HUES48 (cell line): Measurements from ENCODE around the gene EIF2B2.

Experiments
- H3K27ac ChIP-seq: one replicate; pipeline ENCODE4 v1.7.0; 2013; ENCODE audit warnings: low read depth, low read length, inconsistent platforms
- H3K27me3 ChIP-seq: 2 replicates; pipeline ENCODE4 v1.6.1; 2013; ENCODE audit warnings: mild to moderate bottlenecking, low read length; ENCODE audit not compliant: control insufficient read depth, insufficient read depth
- H3K36me3 ChIP-seq: 2 replicates; pipeline ENCODE4 v1.6.1; 2013; ENCODE audit warnings: low read length; ENCODE audit not compliant: control insufficient read depth, insufficient read depth
- H3K4me1 ChIP-seq: 2 replicates; pipeline ENCODE4 v1.6.1; 2013; ENCODE audit warnings: mild to moderate bottlenecking, low read length; ENCODE audit not compliant: control insufficient read depth, insufficient read depth
- H3K4me3 ChIP-seq: 2 replicates; pipeline ENCODE4 v1.5.1; 2013; ENCODE audit warnings: mild to moderate bottlenecking, low read depth, low read length
- H3K9ac ChIP-seq: 2 replicates; pipeline ENCODE4 v1.6.1; 2013; ENCODE audit warnings: mild to moderate bottlenecking, low read depth, low read length, moderate library complexity
- H3K9me3 ChIP-seq: 2 replicates; pipeline ENCODE4 v1.6.1; 2013; ENCODE audit warnings: low read length; ENCODE audit not compliant: control insufficient read depth, insufficient read depth

Gene EIF2B2

DNA sequence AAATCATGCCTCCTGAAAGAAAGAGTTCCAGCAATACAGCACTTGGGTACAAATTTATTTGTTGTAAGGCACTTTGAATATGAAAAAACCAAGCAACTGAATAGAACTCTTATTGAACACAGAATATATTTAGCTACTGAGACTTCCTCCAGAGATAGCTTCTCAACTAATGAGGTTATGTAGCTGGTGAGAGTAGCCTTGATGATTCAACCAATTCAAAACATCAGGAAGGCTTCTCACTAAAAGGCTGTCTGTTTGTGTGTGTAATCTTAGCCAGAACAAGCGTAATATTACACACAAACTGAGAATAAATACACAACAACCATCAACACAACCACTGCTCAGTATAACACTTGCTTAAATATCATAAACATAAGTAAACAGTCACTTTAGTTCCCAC lies 20.4 kb downstream of the EIF2B2 start:
- Histone ChIP-seq H3K9ac (no peak overlapping the region), H3K9me3 (no peaks in the 10 kb centered on the region), H3K4me3 (no peak overlapping the region), H3K27ac (no peak overlapping the region), H3K36me3 (peaks cover 21% of the 10 kb centered on the region), H3K27me3 (no peaks in the 10 kb centered on the region), H3K4me1 (no peaks in the 10 kb centered on the region)

DNA sequence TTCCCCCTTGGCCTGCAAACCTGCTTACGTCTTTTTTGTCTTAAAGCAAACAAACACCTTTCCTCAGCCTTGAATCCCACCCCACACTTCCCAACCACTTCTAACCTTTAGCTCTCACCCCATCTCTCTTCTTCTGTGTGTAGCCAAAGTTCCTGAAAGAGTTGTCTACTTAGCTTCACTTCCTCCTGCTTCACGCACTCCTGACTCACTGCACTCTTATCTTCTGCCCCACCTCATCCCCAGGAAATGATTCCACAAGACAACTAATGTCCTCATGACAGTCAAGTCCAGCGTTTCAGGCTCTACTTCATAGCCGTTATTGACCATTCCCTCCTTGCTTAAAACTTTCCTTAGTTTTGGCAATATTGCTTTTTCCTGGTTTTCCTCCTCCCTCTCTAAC lies 22.4 kb downstream of the EIF2B2 start:
- Histone ChIP-seq H3K9ac (no peak overlapping the region), H3K27me3 (no peaks in the 10 kb centered on the region), H3K4me1 (no peaks in the 10 kb centered on the region), H3K4me3 (no peak overlapping the region), H3K9me3 (no peaks in the 10 kb centered on the region), H3K27ac (no peak overlapping the region), H3K36me3 (peaks cover 16% of the 10 kb centered on the region; the same call in 1 of the 2 replicates)

DNA sequence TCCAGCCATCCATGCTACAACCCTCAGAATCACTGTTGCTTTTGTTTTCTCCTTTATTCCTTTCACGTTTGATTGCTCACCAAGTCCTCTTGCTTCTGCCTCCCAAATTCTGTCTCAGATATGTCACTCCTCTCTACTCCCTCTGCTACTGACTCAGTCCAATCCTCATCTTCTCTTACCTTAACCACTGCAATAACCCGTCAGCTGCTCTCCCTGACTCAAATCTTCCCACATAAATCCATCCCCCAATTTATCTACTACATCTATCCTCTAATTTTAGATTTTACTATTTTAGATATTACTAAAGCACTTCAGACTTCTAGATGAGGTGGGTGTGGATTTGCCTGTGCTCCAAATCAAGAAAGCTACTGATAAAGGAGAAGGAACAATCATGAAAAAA lies 23.2 kb downstream of the EIF2B2 start:
- H3K9ac ChIP-seq: no peak overlapping the region
- peaks cover 16% of the 10 kb centered on the region for H3K36me3 ChIP-seq
- H3K27me3 ChIP-seq: no peaks in the 10 kb centered on the region
- H3K27ac ChIP-seq: no peak overlapping the region
- no peaks in the 10 kb centered on the region for H3K9me3 ChIP-seq
- H3K4me3 ChIP-seq: no peak overlapping the region
- no peaks in the 10 kb centered on the region for H3K4me1 ChIP-seq

DNA sequence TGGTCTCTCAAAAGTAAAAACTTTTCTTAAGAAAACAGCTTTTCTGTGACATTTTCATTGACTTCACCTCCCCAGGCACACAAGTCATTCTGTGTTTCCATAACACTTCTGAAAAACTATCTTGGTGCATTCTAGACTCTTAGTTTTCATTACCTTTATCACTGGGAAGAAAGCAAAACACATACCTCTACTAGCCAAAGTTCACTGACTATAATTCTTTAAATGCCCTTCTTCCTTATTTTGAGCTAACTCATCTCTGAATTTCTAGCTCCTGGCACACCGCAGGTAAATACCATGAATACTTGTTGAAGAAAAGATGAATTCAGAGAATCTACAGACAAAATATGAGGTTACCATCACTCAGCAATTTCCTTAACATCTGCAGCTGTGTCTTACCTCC lies 27.4 kb downstream of the EIF2B2 start:
- no peaks in the 10 kb centered on the region for H3K4me1 ChIP-seq
- peaks cover 28% of the 10 kb centered on the region for H3K36me3 ChIP-seq
- H3K27me3 ChIP-seq: no peaks in the 10 kb centered on the region
- H3K27ac ChIP-seq: no peak overlapping the region
- H3K9ac ChIP-seq: no peak overlapping the region
- no peak overlapping the region for H3K4me3 ChIP-seq
- H3K9me3 ChIP-seq: no peaks in the 10 kb centered on the region

DNA sequence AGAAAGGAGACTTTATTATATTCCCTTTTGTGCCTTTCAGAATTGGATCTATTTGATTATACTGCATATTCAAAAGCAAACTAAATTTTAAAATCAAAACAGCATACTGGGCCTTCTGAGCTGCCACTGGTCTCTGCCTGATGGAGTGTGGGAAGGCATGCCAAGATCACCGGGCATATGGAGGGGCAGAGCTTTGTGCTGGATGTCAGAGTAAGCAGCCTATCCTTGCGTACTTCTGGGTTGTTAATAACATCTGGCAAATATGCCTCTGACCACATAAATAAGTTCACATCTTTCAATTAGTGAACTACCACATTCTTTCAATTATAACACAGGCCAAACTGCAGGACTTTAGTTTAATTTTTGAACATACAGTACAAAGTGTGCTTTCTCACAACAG lies 30.2 kb downstream of the EIF2B2 start:
- H3K27ac ChIP-seq: no peak overlapping the region
- H3K27me3 ChIP-seq: no peaks in the 10 kb centered on the region
- no peaks in the 10 kb centered on the region for H3K9me3 ChIP-seq
- no peak overlapping the region for H3K9ac ChIP-seq
- no peaks in the 10 kb centered on the region for H3K4me1 ChIP-seq
- no peak overlapping the region for H3K4me3 ChIP-seq
- peaks cover 41% of the 10 kb centered on the region for H3K36me3 ChIP-seq

DNA sequence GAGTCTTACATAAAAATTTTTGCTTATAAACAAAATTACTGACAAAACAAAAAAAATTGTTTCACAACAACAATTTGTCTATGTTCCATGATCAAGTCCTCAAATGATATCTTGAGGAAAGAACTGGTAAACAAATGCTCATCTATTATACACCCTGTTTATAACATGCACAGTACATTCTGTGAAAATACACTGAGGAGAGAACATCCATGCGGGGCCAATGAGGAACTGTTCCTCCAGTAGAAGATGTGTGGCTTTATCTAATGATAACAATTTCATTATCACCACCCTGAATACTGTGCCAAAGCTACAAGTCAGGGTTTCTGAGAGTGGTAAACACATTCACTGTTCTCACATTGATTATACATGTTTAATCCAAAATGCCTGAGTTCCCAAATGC lies 37.8 kb downstream of the EIF2B2 start:
- Histone ChIP-seq H3K27ac (no peak overlapping the region), H3K9ac (no peak overlapping the region), H3K4me3 (no peak overlapping the region), H3K36me3 (peaks cover 38% of the 10 kb centered on the region), H3K27me3 (no peaks in the 10 kb centered on the region), H3K4me1 (no peaks in the 10 kb centered on the region), H3K9me3 (no peaks in the 10 kb centered on the region)

DNA sequence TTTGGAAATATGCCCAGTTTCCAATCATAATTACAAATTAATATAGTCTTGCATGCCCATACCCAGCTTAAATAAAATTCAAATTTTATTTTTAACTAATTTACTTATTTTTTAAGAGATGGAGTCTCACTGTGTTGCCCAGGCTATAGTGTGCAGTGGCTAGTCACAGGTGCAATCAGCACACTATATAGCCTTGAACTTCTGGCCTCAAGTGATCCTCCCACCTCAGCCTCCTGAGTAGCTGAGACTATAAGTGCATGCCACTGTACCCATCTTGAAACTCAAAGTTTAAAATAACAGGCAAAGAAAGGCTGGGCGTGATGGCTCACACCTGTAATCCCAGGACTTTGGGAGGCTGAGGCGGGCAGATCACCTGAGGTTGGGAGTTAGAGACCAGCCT lies 38.2 kb downstream of the EIF2B2 start:
- H3K36me3 ChIP-seq: peaks cover 33% of the 10 kb centered on the region; the same call in 1 of the 2 replicates
- H3K9me3 ChIP-seq: no peaks in the 10 kb centered on the region
- H3K4me3 ChIP-seq: no peak overlapping the region
- H3K27ac ChIP-seq: no peak overlapping the region
- no peaks in the 10 kb centered on the region for H3K4me1 ChIP-seq
- H3K27me3 ChIP-seq: no peaks in the 10 kb centered on the region
- H3K9ac ChIP-seq: no peak overlapping the region

DNA sequence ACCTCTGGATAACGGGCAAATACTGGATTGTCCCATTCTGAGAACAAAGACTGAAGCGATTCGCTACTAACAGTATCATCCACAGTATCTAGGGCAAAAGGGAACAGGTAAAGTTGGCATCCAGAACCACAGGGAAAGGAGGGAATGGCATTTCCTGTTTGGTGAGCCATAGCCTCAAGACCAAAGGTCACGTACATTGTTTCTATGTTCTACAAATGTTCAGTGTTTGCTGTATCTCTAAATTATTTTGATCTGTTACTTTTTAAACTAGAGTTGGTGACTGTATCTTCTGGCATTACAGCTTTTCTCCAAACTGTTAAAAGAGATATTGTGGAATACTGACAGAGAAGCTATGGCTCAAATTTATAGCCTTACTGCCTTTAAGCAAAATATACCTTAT lies 38.9 kb downstream of the EIF2B2 start:
- Histone ChIP-seq H3K27ac (no peak overlapping the region), H3K27me3 (no peaks in the 10 kb centered on the region), H3K4me3 (no peak overlapping the region), H3K9ac (no peak overlapping the region), H3K4me1 (no peaks in the 10 kb centered on the region), H3K9me3 (no peaks in the 10 kb centered on the region), H3K36me3 (peaks cover 30% of the 10 kb centered on the region; the same call in 1 of the 2 replicates)

DNA sequence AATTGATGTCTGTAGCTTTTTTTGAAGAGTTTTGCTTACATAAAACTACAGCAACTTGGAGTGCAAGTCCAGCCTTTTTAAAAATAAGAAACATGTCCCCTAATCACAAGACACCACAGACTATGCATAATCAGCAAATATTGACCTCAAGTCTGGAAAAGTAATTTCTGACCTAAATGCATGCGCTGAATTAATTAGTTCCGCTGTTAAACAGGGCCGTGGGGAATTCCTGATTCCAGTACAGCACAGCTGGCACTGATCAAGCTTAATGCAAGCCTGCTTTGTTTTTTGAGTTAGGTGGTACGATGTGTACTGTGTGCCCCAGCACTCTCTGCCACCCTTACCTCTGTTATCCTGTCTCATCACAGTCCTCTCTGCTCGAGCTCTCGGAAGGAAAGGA lies 39.3 kb downstream of the EIF2B2 start:
- no peaks in the 10 kb centered on the region for H3K9me3 ChIP-seq
- no peak overlapping the region for H3K9ac ChIP-seq
- H3K27me3 ChIP-seq: no peaks in the 10 kb centered on the region
- H3K4me3 ChIP-seq: no peak overlapping the region
- no peaks in the 10 kb centered on the region for H3K4me1 ChIP-seq
- H3K27ac ChIP-seq: no peak overlapping the region
- H3K36me3 ChIP-seq: peaks cover 26% of the 10 kb centered on the region; the same call in 1 of the 2 replicates

DNA sequence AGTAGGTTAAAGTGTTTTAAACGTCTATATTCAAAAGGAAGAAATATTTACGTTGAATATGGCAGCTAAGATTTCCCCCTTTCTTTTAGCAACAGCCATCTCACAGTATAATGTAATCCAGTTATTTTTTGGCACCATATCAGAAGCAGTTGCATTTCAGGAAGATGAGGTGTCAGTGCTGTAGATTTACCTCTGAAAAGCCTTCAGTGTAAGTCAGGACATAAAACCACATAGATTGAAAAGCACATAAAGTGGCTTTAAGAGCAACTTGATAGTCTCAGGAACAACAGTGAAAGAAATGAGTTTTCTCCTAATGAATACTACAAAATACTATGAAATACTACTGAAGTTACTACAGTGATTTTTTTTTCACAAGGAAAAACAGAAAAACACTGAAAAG lies 41.6 kb downstream of the EIF2B2 start:
- H3K27ac ChIP-seq: no peak overlapping the region

DNA sequence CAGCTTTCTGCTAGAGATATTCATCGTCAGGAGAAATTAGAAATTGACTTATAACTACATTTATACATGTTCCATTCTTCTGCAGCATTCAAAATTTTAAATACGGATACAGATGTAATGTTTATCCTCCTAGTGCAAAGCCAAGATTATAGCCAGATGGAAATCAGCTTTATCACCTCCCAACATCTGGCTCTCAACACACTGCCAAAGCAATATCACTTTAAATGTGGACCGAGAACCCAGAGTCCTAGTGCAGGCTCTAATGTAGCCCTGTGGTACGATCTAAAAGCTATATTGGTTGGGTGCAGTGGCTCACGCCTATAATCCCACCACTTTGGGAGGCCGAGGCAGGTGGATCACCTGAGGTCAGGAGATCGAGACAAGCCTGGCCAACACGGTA lies 42.0 kb downstream of the EIF2B2 start:
- Histone ChIP-seq H3K27ac (no peak overlapping the region), H3K36me3 (peaks cover 9% of the 10 kb centered on the region; the same call in 1 of the 2 replicates), H3K4me1 (no peaks in the 10 kb centered on the region)

More for the DNA sequence above, 41.6 kb downstream of the EIF2B2 start:
- no peaks in the 10 kb centered on the region for H3K9me3 ChIP-seq
- no peak overlapping the region for H3K4me3 ChIP-seq
- H3K27me3 ChIP-seq: no peaks in the 10 kb centered on the region
- H3K4me1 ChIP-seq: no peaks in the 10 kb centered on the region
- peaks cover 13% of the 10 kb centered on the region; the same call in 1 of the 2 replicates for H3K36me3 ChIP-seq
- no peak overlapping the region for H3K9ac ChIP-seq

DNA sequence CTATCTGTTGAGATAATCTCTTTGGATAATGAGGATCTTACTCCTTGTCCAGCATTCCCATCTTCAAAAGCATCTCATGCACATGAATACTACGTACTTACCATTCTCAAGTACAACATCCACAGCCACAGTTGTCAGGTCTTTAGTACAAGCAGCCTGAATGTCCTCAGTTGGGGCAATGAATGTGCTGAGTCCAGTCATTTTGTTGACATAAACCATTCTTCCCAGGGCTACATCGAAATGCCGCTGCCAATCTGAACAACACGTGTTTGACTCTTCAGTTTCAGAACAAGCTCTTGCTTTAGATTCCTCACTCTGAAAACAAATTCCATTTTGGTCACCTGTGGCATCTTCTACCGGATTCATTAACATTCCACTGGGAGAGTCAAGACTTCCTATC lies 43.6 kb downstream of the EIF2B2 start:
- H3K27ac ChIP-seq: no peak overlapping the region
- H3K27me3 ChIP-seq: no peaks in the 10 kb centered on the region
- no peak overlapping the region for H3K9ac ChIP-seq
- no peak overlapping the region for H3K4me3 ChIP-seq
- no peaks in the 10 kb centered on the region for H3K9me3 ChIP-seq
- no peaks in the 10 kb centered on the region for H3K4me1 ChIP-seq
- peaks cover 4% of the 10 kb centered on the region; the same call in 1 of the 2 replicates for H3K36me3 ChIP-seq

More for the DNA sequence above, 42.0 kb downstream of the EIF2B2 start:
- H3K9me3 ChIP-seq: no peaks in the 10 kb centered on the region
- H3K27me3 ChIP-seq: no peaks in the 10 kb centered on the region
- no peak overlapping the region for H3K9ac ChIP-seq
- H3K4me3 ChIP-seq: no peak overlapping the region
